Osteocyte (in vitro differentiated cells): Measurements from ENCODE around the gene TSHZ2. TPM values are rescaled to one million over a fixed set of nuclear protein-coding genes. Genes with fewer than 3 reads are reported as not detected.
"Not testable (repeated sequence)": the region's sequence is repeated elsewhere in the genome, so short reads cannot be mapped to it uniquely, and the experiment has no call there.

ENCODE experiments used
- DNase-seq: peaks from one replicate; pipeline ENCODE4 v3.0.0; 2021; ENCODE audit warnings: mixed read lengths; ENCODE audit not compliant: unreplicated experiment; ENCODE audit errors: extremely low spot score
- H3K27ac Mint-ChIP-seq: one replicate; pipeline ENCODE4 v1.8.0; 2021; ENCODE audit warnings: mild to moderate bottlenecking, mixed read lengths; ENCODE audit not compliant: unreplicated experiment
- H3K27me3 Mint-ChIP-seq: one replicate; pipeline ENCODE4 v1.8.0; 2021; ENCODE audit warnings: mixed read lengths; ENCODE audit not compliant: unreplicated experiment
- H3K36me3 Mint-ChIP-seq: one replicate; pipeline ENCODE4 v1.8.0; 2021; ENCODE audit warnings: mixed read lengths; ENCODE audit not compliant: unreplicated experiment
- H3K4me1 Mint-ChIP-seq: one replicate; pipeline ENCODE4 v1.8.0; 2021; ENCODE audit warnings: mixed read lengths; ENCODE audit not compliant: unreplicated experiment
- H3K4me3 Mint-ChIP-seq: one replicate; pipeline ENCODE4 v1.8.0; 2021; ENCODE audit warnings: mild to moderate bottlenecking, moderate library complexity, mixed read lengths; ENCODE audit not compliant: unreplicated experiment
- H3K9me3 Mint-ChIP-seq: one replicate; pipeline ENCODE4 v1.8.0; 2021; ENCODE audit warnings: mixed read lengths; ENCODE audit not compliant: unreplicated experiment
- total RNA-seq: library from RNA; stranded (reverse); gene quantifications from 2 replicates; pipeline ENCODE4 v1.2.1, GENCODE V29; 2021
- TF ChIP-seq, protein P1 (sequence below): fragments of 200-600 bp; sonication (generic); IDR thresholded peaks from 2 replicates; pipeline ENCODE4 v1.5.0; 2021; ENCODE audit warnings: antibody characterized with exemption, mild to moderate bottlenecking, moderate library complexity

The TSHZ2 gene
- total RNA-seq, 1 donor from 2014 or later, result not detected

DNA sequence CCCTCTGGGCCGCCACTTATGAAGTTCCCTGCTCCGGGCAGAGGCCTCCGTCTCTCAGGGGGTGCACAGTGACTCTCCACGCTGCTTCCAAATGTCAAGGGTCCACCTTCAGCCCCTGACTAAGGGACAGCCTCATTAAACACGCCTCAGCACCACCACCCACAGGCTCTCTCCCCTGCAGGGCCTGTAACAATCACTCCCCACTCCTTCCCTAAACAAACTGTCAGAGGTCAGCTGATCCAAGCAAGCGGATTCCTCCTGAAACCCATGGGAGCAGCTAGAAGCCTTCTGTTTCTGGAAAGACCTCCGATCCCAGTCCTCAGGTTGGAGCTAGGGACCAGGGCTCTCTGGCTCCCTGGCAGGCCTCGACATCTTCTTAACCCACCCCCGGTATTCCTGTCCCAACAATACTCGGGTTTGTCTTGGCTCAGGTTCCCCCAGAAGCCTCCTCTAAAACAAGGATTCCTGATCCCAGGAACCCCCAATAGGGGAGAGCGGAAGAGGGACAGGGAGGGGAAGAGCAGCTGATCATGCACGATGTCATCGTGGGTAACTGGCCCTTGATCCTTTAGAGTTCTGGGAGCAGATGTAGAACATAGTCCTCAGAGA is 440.5 kb downstream of the TSHZ2 start:
- H3K4me1 Mint-ChIP-seq, result no peaks in the 10 kb centered on the region
- TF ChIP-seq, protein P1, sequence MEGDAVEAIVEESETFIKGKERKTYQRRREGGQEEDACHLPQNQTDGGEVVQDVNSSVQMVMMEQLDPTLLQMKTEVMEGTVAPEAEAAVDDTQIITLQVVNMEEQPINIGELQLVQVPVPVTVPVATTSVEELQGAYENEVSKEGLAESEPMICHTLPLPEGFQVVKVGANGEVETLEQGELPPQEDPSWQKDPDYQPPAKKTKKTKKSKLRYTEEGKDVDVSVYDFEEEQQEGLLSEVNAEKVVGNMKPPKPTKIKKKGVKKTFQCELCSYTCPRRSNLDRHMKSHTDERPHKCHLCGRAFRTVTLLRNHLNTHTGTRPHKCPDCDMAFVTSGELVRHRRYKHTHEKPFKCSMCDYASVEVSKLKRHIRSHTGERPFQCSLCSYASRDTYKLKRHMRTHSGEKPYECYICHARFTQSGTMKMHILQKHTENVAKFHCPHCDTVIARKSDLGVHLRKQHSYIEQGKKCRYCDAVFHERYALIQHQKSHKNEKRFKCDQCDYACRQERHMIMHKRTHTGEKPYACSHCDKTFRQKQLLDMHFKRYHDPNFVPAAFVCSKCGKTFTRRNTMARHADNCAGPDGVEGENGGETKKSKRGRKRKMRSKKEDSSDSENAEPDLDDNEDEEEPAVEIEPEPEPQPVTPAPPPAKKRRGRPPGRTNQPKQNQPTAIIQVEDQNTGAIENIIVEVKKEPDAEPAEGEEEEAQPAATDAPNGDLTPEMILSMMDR, result no peak
- no peak overlapping the region for H3K4me3 Mint-ChIP-seq
- H3K27me3 Mint-ChIP-seq, result peaks cover 4% of the 10 kb centered on the region
- H3K36me3 Mint-ChIP-seq, result no peaks in the 10 kb centered on the region
- no peak for DNase-seq
- no peaks in the 10 kb centered on the region for H3K9me3 Mint-ChIP-seq
- no peak overlapping the region for H3K27ac Mint-ChIP-seq

DNA sequence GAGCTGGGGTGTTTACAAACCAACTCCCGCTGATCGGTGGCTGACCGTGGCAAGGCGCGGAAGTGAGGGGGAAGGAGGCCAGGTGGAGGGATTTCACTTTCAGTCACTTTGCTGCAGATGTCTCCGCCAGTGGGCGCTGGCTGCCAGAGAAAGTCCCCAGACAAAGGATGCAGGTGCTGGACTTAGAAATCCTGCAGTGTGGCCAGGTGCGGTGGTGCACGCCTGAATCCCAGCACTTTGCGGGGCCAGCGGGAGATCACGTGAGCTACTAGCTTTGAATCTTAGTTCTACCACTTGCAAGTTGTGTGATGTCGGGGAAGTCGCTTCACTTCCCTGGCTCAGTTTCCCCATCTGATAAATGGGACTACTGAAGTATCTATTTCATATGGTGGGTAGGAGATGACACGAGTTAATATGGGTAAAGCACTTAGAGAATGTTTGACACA is 441.1 kb downstream of the TSHZ2 start:
- Mint-ChIP-seq H3K27ac (no peak overlapping the region), H3K36me3 (no peaks in the 10 kb centered on the region), H3K4me1 (no peaks in the 10 kb centered on the region), H3K9me3 (no peaks in the 10 kb centered on the region), H3K4me3 (no peak overlapping the region), H3K27me3 (peaks cover 4% of the 10 kb centered on the region)
- TF ChIP-seq, protein P1, result peak; percentile 29
- no peak for DNase-seq

DNA sequence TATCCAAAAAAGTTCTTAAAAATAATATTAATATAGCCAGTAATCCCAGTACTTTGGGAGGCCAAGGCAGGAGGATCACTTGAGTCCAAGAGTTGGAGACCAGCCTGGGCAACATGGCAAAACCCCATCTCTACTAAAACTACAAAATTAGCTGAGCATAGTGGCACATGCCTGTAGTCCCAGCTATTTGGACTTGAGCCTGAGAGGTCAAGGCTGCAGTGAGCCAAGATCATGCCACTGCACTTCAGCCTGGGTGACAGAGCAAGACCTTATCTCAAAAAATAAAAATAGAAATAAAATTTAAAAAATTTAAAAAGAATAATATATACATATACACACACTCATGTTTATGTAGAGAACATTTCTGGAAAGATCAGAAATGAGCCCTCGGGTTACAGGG is 441.7 kb downstream of the TSHZ2 start:
- not testable (repeated sequence) for H3K27me3 Mint-ChIP-seq, DNase-seq, H3K36me3 Mint-ChIP-seq, H3K4me1 Mint-ChIP-seq, H3K4me3 Mint-ChIP-seq, H3K9me3 Mint-ChIP-seq, H3K27ac Mint-ChIP-seq

DNA sequence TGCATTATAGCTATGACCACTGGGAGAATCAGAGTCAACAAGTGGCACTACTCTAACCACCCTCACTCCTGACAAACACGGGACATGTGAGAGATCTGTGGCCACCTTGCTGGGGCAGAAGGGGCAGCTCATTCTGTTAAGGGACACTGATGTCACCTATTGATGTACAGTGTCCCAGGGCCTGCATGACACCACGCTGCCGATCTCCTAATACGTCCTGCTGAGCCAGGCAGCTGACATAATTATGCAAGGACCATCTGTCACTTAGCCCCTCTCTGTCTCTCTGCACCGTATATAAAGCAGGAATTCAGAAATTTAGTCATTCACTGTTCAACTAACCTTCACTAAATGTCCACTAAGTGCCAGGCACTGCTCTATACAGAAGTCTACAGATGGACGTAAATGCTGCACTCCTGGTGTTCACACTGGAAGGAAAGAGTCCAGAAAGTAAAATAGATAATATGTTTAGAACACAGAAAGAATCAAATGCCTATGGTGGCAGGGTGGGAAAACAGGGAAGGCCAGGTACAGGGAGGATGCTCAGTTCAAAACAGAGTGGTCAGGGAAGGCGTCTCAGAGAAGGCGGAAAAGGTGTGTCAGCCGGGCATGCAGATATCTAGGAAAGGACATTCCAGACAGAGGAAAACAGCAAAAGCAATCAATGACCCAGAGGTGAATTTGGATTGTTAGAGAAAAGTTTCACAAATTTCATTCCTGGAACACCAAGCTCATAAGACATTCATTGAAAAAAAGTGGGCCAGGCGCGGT is 447.7 kb downstream of the TSHZ2 start:
- no peak for DNase-seq
- no peak overlapping the region for H3K27ac Mint-ChIP-seq
- no peak overlapping the region for H3K4me3 Mint-ChIP-seq
- no peaks in the 10 kb centered on the region for H3K9me3 Mint-ChIP-seq
- H3K27me3 Mint-ChIP-seq, result no peaks in the 10 kb centered on the region
- H3K36me3 Mint-ChIP-seq, result no peaks in the 10 kb centered on the region
- H3K4me1 Mint-ChIP-seq, result no peaks in the 10 kb centered on the region
- TF ChIP-seq, protein P1, result no peak

DNA sequence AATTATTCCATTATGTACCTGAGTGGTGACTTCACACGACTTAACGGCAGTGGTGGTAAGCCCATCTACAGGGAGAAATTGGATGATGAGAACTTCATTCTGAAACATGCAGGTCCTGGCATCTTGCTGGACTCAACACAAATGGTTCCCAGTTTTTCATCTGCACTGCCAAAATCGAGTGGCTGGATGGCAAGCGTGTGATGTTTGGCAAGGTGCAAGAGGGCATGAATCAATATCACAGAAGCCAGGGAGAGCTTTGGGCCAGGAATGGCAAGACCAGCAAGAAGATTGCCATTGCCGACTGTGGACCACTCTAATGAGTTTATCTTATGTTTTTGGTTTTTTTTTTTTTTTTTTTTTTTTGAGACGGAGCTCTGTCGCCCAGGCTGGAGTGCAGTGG is 449.2 kb downstream of the TSHZ2 start:
- H3K9me3 Mint-ChIP-seq, result no peaks in the 10 kb centered on the region
- no peaks in the 10 kb centered on the region for H3K27me3 Mint-ChIP-seq
- H3K4me3 Mint-ChIP-seq, result no peak overlapping the region
- TF ChIP-seq, protein P1, result no peak
- no peak overlapping the region for H3K27ac Mint-ChIP-seq
- H3K36me3 Mint-ChIP-seq, result no peaks in the 10 kb centered on the region
- no peak for DNase-seq
- H3K4me1 Mint-ChIP-seq, result no peaks in the 10 kb centered on the region
